ENCODE data around the gene USP36.
A peak's percentile ranks its signal among the peaks of the same experiment; 100 is the strongest.
"Not testable (repeated sequence)": the region's sequence is repeated elsewhere in the genome, so short reads cannot be mapped to it uniquely, and the experiment has no call there.

USP36 gene

DNA sequence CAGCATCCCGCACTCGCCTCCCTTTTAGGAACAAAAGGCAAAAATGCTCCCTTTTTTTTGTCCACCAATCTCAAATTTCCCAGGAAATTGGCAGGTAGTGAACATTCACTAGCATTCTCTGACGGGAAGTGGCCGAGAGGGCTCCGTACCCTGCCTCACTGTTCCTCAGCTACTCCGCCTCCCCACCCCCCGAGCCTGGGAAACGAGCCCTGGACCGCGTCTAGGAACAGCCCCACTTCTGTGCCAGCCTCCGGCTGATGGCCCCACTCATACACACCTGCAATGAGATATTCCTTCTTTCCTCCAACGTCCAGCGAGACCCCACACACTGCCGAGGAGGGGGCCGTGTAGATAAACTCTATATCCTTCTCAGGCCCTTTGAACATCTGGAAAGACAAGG lies 30.0 kb upstream of the USP36 start:
- DNase-seq, result no peak

DNA sequence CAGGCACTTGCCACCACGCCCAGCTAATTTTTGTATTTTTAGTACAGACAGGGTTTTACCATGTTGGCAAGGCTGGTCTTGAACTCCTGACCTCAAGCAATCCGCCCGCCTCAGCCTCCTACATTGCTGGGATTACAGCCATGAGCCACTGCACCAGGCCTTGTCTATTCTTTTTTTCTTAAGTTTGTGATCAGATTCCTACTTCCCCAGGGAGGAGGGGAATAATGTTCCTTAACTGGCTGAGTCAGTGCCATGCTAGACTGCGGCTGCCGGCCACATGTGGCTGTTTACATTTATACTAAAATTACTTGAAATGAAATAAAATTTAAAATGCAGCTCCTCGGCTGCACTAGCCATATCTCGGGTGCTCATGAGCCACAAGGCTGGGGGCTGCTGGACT lies 27.8 kb upstream of the USP36 start:
- DNase-seq, result no peak

- DNase-seq, result not testable (repeated sequence)
Observed at GRCh38 chr17:78867046-78867445, 26.4 kb upstream of the USP36 start.

DNA sequence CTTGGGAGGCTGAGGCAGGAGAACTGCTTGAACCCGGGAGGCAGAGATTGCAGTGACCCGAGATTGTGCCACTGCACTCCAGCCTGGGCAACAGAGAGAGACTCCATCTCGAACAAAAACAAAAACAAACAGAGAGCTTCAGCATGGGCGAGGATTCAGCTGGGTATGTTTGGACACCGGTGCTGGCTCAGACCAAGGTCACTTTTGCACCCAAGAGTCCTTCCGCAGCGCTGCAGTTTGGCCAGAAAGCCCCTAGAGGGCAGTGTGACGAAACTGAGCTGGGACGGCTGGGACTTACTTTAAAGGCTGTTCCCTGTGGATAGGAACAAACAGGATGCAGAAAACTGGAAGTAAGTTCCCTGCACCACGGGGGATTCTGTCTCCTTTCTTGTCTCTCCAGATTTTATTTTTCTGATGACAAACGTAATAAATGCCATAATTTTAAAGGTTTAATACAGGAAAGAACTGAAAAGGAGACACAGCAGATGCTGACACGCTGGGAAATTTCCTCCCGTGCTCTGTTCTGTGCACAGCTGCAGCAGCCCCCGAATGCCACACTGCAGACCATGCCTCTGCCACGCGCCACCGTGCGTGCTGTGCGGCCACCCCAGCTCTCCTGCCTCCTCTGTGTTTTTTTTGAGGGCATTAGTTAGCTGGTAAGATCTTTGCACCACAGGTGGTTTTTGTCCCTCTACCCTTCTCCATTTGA lies 25.2 kb upstream of the USP36 start:
- peak; percentile 33 for DNase-seq

DNA sequence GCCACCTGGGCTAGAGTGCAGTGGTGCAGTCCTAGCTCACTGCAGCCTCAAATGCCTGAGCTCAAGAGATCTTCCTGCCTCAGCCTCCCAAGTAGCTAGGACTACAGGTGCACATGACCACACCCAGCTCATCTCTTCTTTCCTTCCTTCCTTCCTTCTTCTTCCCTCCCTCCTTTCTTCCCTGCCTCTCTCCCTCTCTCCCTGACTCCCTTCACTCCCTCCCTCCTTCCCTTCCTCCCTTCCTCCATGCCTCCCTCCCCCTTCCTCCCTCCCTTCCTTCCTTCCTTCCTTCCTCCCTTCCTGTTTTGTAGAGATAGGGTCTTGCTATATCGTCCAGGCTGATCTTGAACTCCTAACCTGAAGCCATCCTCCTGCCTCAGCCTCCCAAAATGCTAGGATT lies 23.5 kb upstream of the USP36 start:
- no peak for DNase-seq

DNA sequence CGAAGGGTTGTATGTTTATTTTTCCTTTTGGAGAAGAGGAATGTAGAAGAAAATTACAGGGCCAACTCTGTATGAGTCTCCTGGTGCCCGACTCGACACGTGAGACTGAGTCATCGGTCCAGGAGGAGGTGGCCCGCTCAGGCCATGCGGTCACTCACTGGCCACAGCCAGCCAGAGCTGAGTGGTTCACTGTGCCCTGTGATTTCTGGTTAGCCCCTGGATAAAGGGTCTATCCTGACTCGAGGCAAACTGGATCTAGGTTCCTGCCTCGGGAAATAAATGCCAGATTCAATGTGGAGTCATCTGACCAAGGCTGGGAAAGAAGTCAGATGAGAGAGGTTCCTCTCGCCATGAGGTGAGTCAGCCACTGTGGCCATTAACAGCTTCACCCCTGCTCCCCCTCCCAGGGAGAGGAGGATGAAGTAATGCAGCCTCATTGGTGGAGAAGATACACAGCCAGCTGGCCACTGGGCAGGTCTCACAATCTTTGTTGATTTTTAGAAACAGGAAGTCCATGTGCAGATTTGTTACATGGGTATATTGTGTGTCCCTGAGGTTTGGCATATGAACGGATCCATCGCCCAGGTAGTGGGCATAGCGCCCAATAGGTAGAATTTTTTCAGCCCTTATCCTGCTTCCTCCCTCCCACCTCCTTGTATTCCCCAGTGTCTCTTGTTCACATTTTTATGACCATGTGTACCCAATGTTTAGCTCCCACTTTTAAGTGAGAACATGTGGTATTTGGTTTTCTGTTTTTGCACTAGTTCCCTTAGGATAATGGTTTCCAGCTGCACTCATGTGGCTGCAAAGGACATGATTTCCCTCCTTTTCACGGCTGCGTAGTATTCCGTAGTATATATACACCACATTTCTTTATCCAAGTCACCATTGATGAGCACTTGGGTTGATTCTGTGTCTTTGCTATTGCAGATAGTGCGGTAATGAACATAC lies 21.7 kb upstream of the USP36 start:
- DNase-seq, result no peak

GRCh38 chr17:78861229-78861628 lies 20.6 kb upstream of the USP36 start:
- no peak for DNase-seq

- DNase-seq, result no peak
Observed at GRCh38 chr17:78859051-78859450, 18.4 kb upstream of the USP36 start.

GRCh38 chr17:78857266-78857665 lies 16.7 kb upstream of the USP36 start:
- no peak for DNase-seq

DNA sequence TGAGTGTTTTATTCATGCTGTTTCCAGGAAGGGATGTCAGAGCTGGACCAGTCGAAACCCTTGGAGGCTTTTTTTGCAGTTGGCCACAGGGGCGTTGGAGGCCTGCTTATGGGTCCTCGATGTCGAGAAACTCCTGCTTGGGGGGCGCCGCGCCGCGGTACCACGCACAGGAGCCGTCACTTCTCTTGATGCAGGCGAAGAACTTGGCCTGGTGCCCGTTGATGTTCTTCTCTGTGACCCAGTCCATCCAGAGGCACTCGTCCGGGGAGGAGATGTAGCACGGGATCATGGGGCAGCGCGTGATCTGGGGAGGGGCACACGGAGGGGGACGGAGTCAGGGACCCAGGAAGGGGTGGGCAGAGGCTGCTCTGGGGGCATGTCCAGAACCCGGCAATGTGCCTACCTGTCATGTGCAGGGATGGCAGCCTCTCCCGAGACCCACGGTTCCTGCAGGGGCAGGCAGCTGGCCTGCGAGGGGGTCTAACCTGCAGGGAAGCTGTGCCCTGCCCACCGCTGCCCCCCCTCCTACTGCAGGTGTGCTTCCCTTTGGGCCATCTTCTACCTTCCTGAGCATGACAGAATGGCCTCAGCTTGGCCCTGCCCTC lies 15.0 kb upstream of the USP36 start:
- DNase-seq, result no peak

DNA sequence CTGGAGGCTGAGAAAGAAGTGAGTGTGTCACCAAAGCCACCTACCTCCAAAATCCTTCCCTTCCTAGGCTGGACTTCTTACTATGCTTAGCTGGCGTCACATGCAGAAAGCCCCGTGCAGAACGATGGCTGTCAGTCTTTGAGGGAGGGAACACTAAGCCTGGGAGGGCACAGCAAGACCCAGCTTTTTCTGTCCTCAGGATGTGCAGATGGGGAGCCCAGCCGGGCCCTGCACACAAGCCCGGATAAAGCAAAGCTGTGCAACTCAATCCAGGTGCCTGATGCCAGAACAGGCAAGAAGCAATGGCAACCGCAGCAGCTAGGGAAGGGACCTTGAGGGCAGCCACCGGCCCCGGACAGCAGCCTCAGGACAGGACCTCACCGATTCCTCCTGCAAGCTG lies 13.9 kb upstream of the USP36 start:
- no peak for DNase-seq

GRCh38 chr17:78853926-78854394 lies 13.3 kb upstream of the USP36 start:
- no peak for DNase-seq

DNA sequence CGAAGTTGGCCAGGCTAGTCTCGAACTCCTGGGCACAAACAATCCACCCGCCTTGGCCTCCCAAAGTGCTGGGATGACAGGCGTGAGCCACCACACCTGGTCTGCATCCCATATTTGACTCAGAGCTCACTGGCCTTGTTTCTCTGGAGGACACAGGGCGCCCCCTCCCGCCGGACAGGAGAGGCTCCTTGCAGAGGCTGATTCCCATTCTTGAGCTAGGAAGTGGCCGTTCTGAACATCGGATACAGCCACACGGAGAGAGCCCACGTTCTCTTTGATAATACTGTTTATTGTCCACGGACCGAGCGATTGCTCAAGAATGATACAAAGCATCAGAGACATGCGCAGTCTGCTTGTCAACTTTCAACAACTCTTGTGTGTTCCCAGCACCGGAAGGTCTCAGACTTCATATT lies 12.1 kb upstream of the USP36 start:
- DNase-seq, result no peak

DNA sequence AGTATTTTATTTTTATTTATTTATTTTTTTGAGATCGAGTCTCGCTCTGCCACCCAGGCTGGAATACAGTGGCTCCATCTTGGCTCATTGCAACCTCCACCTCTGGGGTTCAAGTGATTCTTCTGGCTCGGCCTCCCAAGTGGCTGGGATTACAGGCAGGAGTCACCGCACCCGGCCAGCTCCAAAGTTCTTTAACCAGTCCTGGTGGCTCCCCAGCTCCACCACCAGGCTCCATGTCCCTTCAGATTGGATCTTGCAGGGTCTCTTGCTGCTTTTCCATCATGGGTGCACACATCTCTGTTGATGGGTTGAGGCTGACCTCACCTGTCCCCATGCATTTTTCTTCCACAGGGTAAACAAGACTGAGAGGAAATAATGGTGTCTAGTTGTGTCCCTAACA lies 8.4 kb upstream of the USP36 start:
- no peak for DNase-seq

- DNase-seq, result no peak
Observed at GRCh38 chr17:78847052-78847451, 6.4 kb upstream of the USP36 start.

DNA sequence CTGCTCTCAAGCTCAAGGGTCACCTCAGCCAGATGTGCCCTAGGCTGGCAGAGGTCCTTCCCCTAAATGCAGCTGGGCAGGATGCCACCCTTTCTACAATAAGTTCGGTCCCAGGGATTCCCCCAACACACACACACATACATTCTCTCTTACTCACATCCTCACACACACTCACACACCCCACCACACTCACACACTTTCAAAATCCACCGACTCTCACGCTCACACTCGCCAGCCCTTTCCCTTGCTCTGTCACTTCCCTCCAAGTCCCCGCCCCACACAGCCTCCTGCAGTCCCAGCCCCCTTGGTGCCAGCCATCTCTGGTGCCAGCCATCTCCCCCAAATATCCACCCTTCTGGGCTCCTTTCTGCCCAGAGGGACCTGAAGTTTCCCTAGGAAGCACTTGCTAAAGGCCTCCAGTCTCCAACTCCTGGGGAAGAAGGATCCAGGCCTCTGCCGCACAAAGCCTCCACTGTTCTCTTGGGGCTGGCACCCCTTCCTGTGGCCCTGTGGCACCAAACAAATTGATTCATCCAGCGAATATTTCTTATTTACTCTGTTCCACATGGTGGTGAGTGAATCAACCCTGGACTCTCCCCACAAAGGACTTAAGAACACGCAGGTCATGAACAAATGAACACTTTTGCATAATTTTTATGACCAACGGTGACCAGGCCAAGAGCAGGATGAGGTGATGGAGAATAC lies 3.8 kb upstream of the USP36 start:
- DNase-seq, result no peak

DNA sequence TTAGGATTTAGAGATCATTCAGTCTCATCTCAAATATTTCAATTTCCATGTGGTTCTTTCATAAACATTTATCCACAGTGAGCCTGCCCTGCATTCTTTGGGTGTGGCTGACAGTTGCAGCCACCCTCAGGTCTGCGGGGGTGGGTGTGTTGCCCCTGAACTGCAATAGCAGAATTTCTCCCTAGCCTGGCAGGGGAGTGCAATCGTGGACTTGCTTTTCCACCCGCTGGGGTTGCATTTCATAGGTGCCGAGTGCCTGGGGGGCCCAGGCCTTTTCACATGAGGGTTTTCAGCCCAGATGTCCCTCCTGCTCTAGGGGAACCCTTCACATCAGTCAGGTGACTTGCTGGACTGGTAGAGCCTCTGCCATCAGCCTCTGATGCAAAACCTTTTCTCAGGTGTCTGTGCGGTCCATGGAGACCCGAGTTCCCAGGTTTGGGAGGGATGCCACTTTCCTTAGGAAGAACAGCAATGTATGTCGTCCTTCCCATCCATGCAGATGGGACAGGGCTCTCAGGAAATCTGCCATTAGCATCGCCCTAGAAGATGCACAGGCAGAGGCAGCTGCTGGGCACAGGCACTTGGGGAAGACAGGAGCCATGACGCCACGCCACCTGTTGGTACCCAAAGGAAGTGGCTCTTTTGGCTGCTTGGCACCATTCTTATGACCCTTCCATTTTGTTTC lies 2.4 kb upstream of the USP36 start:
- peak; percentile 26 for DNase-seq

- no peak for DNase-seq
Observed at GRCh38 chr17:78840530-78840779, 159 bp downstream of the USP36 start.

- DNase-seq, result peak; percentile 10
Observed at GRCh38 chr17:78839762-78840529, 668 bp downstream of the USP36 start.

- no peak for DNase-seq
Observed at GRCh38 chr17:78839235-78839761, 1.3 kb downstream of the USP36 start.

DNA sequence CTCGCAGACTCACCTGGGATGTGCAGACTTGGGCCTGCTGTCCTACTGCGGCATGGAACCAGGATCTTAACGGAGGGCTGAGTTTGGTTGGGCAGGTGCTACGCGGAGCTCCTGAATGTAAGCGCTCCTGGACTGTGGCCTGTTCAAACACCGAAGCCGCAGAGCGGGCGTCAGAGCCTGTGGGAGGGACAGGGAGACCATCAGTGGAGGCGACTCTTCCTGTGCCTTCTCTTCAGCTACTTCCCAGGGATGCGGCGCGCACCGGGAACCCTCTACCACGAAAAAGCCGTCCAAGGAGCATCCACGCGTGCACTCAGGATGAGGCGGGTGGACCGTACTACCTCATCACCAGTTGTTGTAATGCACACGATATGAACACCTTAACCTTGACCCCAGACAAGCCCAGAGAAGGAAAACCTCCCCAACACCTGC lies 2.0 kb downstream of the USP36 start:
- no peak for DNase-seq
